GM12891 (cell line): ENCODE data around the gene TRAPPC8.

Experiments
- PAX5 ChIP-seq: IDR thresholded peaks from 2 replicates; pipeline ENCODE4 v1.6.1; 2011; ENCODE audit warnings: low read length, moderate library complexity, mild to moderate bottlenecking; ENCODE audit not compliant: insufficient read depth, severe bottlenecking
- POLR2A ChIP-seq: IDR thresholded peaks from 2 replicates; pipeline ENCODE4 v1.6.1; 2011; ENCODE audit warnings: low read depth, low read length, control low read depth
- POLR2AphosphoS5 ChIP-seq: IDR thresholded peaks from 2 replicates; pipeline ENCODE4 v1.6.1; 2011; ENCODE audit warnings: low read depth, low read length, control low read depth
- POU2F2 ChIP-seq: IDR thresholded peaks from 2 replicates; pipeline ENCODE4 v1.6.1; 2011; ENCODE audit warnings: low read depth, mild to moderate bottlenecking, control low read depth, low read length, moderate library complexity
- SPI1 ChIP-seq: IDR thresholded peaks from 2 replicates; pipeline ENCODE4 v1.6.1; 2011; ENCODE audit warnings: low read depth, low read length, control low read depth
- TAF1 ChIP-seq: IDR thresholded peaks from 2 replicates; pipeline ENCODE4 v1.6.1; 2011; ENCODE audit warnings: low read depth, low read length, control low read depth

DNA sequence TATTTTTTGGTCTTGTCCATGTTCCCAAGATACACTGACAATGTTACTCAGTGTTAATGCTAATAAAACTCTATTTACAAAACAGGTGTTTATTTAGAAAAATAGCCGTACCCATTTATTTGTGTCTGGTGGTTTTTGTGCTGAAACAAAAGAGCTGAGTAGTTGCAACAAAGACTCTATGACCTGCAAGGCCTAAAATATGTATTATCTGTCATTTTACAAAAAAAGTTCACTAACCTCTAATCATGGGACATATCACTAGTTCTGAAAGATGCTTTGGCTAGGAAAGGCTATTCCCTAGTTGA, 123.1 kb downstream of the TRAPPC8 start:
- TF ChIP-seq POLR2AphosphoS5 = no peak
- no peak for TF ChIP-seq POU2F2
- TF ChIP-seq TAF1 = no peak
- no peak for TF ChIP-seq POLR2A
- no peak for TF ChIP-seq SPI1
- no peak for TF ChIP-seq PAX5
